Thyroid gland (tissue), 4 donors: ENCODE measurements around the gene RNF20. TPM values are rescaled to one million over a fixed set of nuclear protein-coding genes. Genes with fewer than 3 reads are reported as not detected.
"Not testable (repeated sequence)": the region's sequence is repeated elsewhere in the genome, so short reads cannot be mapped to it uniquely, and the experiment has no call there.

ENCODE experiments used
- DNase-seq, 2 donors: peaks; one replicate each; pipeline ENCODE4 v3.0.0-alpha.2; 2019
- H3K27ac ChIP-seq, 3 donors: fragments of 200-600 bp; sonication (generic); 1 replicate in 2 of 3; 2 replicates in 1 of 3; pipeline ENCODE4 v1.5.1; 2016 to 2019; ENCODE audit warnings: mild to moderate bottlenecking in 1 of 3, moderate library complexity in 1 of 3
- H3K27me3 ChIP-seq: fragments of 200-600 bp; sonication (generic); one replicate; pipeline ENCODE4 v1.5.1; 2019
- H3K36me3 ChIP-seq, 2 donors: fragments of 200-600 bp; sonication (generic); one replicate each; pipeline ENCODE4 v1.5.1; 2016 to 2019
- H3K4me1 ChIP-seq, 2 donors: fragments of 200-600 bp; sonication (generic); one replicate each; pipeline ENCODE4 v1.5.1; 2017 to 2019
- H3K4me3 ChIP-seq, 3 donors: fragments of 200-600 bp; sonication (generic); replicated peaks in 1 of 3; 1 replicate in 2 of 3; 2 replicates in 1 of 3; pipeline ENCODE4 v1.5.1; 2016; ENCODE audit warnings: mild to moderate bottlenecking in 1 of 3
- H3K9me3 ChIP-seq: fragments of 200-600 bp; sonication (generic); one replicate; pipeline ENCODE4 v1.5.1; 2017
- CTCF ChIP-seq, 6 experiments: fragments of 200-600 bp in 3 of 6; fragments of 450-650 bp in 3 of 6; sonication (generic) in 3 of 6; IDR thresholded peaks; one replicate each; pipeline ENCODE4 v1.5.1; 2016 to 2019; ENCODE audit warnings: antibody characterized with exemption in 6 of 6, mild to moderate bottlenecking in 2 of 6, inconsistent platforms in 1 of 6, moderate library complexity in 1 of 6
- POLR2A ChIP-seq, 2 donors: fragments of 450-650 bp; IDR thresholded peaks; one replicate each; pipeline ENCODE4 v1.6.1; 2017; ENCODE audit warnings: antibody characterized with exemption in 2 of 2, mild to moderate bottlenecking in 2 of 2, moderate library complexity in 1 of 2
- WGBS, 2 donors: methylation state at CpG; one replicate each; pipeline ENCODE4 v1.1.5; 2017; 5-methylcytosine and 5-hydroxymethylcytosine counted together
- intact Hi-C: fragments of 100-400 bp; cut with DNase I; formaldehyde crosslinking; loops from one replicate; pipeline ENCODE4 v1.15.1; 2023
- total RNA-seq, 4 donors: library from RNA; depleted of rRNA; stranded (reverse); fragments of >200 nt; gene quantifications; one replicate each; pipeline ENCODE4 v1.2.3, GENCODE V29; 2016

The RNF20 gene
- total RNA-seq, 4 donors from 2014 or later: 26.1 to 31.5 (median 26.7) TPM

- H3K27me3 ChIP-seq: no peaks in the 10 kb centered on the region
- 61 to 64% methylated on average over 3 of the region's 3 CpGs for WGBS, 2 donors
- no peaks in the 10 kb centered on the region for H3K4me1 ChIP-seq
Observed at GRCh38 chr9:101585740-101586139, 52.1 kb downstream of the RNF20 start.

DNA sequence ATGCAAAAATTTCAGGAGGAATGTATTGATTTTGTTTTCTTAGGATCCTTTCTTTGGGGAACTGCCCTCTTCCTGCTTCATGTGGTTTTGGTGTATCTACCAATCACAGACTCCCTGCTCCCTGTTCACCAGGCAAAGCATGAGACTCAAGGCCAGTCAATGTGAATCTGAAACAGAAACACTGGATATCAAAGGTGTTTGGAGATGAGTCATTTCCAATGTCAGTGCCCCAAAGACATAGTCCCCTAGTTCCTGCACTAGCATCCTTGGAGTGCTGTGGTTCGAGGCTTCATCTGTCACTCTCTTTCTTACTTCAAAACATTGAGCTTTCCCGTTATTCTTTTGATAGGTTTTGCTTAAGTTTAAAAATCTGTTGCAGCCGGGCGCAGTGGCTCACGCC, 53.0 kb downstream of the RNF20 start:
- Histone ChIP-seq H3K36me3 (no peaks in the 10 kb centered on the region), H3K27ac (no peak overlapping the region), H3K27me3 (no peaks in the 10 kb centered on the region), H3K4me3 (no peak overlapping the region), H3K4me1 (no peaks in the 10 kb centered on the region), H3K9me3 (no peaks in the 10 kb centered on the region)
- DNase-seq: no peak
- TF ChIP-seq CTCF (IDR thresholded peaks at IDR 0.05) (no peak), POLR2A (IDR thresholded peaks at IDR 0.05) (no peak)
- 91 to 94% methylated on average over 5 of the region's 5 CpGs for WGBS, 2 donors
- intact Hi-C loops: no loop called here

More at GRCh38 chr9:101585740-101586139, 52.1 kb downstream of the RNF20 start:
- DNase-seq: no peak
- Histone ChIP-seq H3K36me3 (no peaks in the 10 kb centered on the region), H3K4me3 (no peak overlapping the region), H3K27ac (no peak overlapping the region), H3K9me3 (no peaks in the 10 kb centered on the region)
- intact Hi-C loops: no loop called here
- no peak for TF ChIP-seq POLR2A (IDR thresholded peaks at IDR 0.05)
- TF ChIP-seq CTCF (IDR thresholded peaks at IDR 0.05): no peak

GRCh38 chr9:101587332-101588043, 53.8 kb downstream of the RNF20 start:
- H3K36me3 ChIP-seq: no peaks in the 10 kb centered on the region
- H3K4me1 ChIP-seq: no peaks in the 10 kb centered on the region
- H3K27me3 ChIP-seq: no peaks in the 10 kb centered on the region
- H3K27ac ChIP-seq: no peak overlapping the region
- no peaks in the 10 kb centered on the region for H3K9me3 ChIP-seq
- H3K4me3 ChIP-seq: no peak overlapping the region
- DNase-seq: no peak
- intact Hi-C loops: no loop called here
- TF ChIP-seq POLR2A (IDR thresholded peaks at IDR 0.05) (no peak), CTCF (IDR thresholded peaks at IDR 0.05) (no peak)
- WGBS, 2 donors: 85 to 93% methylated on average over 4 of the region's 4 CpGs

DNA sequence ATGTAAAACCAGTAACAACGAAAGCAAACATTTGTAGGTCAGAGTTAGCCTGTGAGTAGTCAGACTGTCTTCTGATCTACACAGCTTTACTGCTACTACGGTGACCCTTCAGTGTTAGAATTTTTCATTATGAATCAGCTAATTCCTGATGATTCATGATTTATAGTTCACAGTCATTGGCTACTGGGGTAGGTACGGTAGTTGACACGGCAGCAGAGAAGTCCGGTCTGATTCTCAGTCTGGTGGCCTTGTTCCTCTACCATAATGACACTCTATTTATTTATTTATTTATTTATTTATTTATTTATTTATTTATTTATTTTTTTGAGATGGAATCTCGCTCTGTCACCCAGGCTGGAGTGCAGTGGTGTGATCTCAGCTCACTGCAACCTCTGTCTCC, 56.4 kb downstream of the RNF20 start:
- WGBS, 2 donors: 90 to 93% methylated on average over 6 of the region's 6 CpGs
- H3K36me3 ChIP-seq, DNase-seq, H3K27ac ChIP-seq, H3K4me3 ChIP-seq, intact Hi-C loops, H3K4me1 ChIP-seq, H3K9me3 ChIP-seq, H3K27me3 ChIP-seq: not testable (repeated sequence)

DNA sequence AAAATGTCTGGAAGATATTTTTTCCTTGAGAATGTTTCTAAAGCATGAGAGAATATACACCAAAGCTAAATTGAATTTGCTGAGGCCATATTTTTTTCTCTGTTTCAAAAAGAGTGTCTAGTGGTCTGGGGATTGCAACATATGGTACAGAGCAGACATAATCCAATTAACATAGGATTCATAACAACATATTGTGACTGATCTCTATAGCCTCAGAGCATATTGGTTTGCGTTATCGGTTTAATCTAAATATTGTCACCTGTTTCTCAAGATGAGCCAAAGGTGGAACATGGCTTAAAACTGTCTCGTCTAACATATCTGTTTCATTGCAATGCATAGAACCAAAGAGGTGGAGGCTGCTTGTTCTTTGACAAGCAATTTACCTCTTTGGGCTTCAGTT, 57.2 kb downstream of the RNF20 start:
- WGBS, 2 donors: 92 to 99% methylated on average over 3 of the region's 3 CpGs
- DNase-seq: no peak
- Histone ChIP-seq H3K9me3 (no peaks in the 10 kb centered on the region), H3K4me3 (no peak overlapping the region), H3K27me3 (no peaks in the 10 kb centered on the region), H3K36me3 (no peaks in the 10 kb centered on the region), H3K4me1 (no peaks in the 10 kb centered on the region), H3K27ac (no peak overlapping the region)
- intact Hi-C loops: no loop called here
- TF ChIP-seq POLR2A (IDR thresholded peaks at IDR 0.05) (no peak), CTCF (IDR thresholded peaks at IDR 0.05) (no peak)
